ENCODE data around the gene GORASP1.
A peak's percentile ranks its signal among the peaks of the same experiment; 100 is the strongest.
"Not testable (repeated sequence)": the region's sequence is repeated elsewhere in the genome, so short reads cannot be mapped to it uniquely, and the experiment has no call there.

The GORASP1 gene

GRCh38 chr3:39075910-39076309 is 31.5 kb downstream of the GORASP1 start:
- Histone ChIP-seq H3K36me3 (ENCODE audit: control insufficient read depth in 2 of 2, insufficient read depth in 2 of 2, low read length in 2 of 2) (peaks cover 60 to 62% of the 10 kb centered on the region in 2 donors), H3K27me3 (ENCODE audit: control insufficient read depth in 2 of 2, insufficient read depth in 2 of 2, low read length in 2 of 2) (no peaks in the 10 kb centered on the region), H3K9ac (ENCODE audit: low read depth in 1 of 2, low read length in 2 of 2) (no peak overlapping the region), H3K4me3 (ENCODE audit: low read length in 2 of 2) (no peak overlapping the region), H3K27ac (ENCODE audit: low read depth in 2 of 2, low read length in 2 of 2) (no peak overlapping the region), H3K9me3 (ENCODE audit: control insufficient read depth in 2 of 2, low read length in 2 of 2) (no peaks in the 10 kb centered on the region), H3K4me1 (ENCODE audit: control insufficient read depth in 2 of 2, insufficient read depth in 2 of 2, low read length in 2 of 2) (no peaks in the 10 kb centered on the region)

- H3K27me3 ChIP-seq (ENCODE audit: control insufficient read depth in 2 of 2, insufficient read depth in 2 of 2, low read length in 2 of 2) = no peaks in the 10 kb centered on the region
- H3K4me3 ChIP-seq (ENCODE audit: low read length in 2 of 2) = no peak overlapping the region
- no peak overlapping the region for H3K9ac ChIP-seq (ENCODE audit: low read depth in 1 of 2, low read length in 2 of 2)
- H3K36me3 ChIP-seq (ENCODE audit: control insufficient read depth in 2 of 2, insufficient read depth in 2 of 2, low read length in 2 of 2) = peaks cover 41 to 53% of the 10 kb centered on the region in 2 donors
- no peaks in the 10 kb centered on the region for H3K9me3 ChIP-seq (ENCODE audit: control insufficient read depth in 2 of 2, low read length in 2 of 2)
- H3K27ac ChIP-seq (ENCODE audit: low read depth in 2 of 2, low read length in 2 of 2) = no peak overlapping the region
- H3K4me1 ChIP-seq (ENCODE audit: control insufficient read depth in 2 of 2, insufficient read depth in 2 of 2, low read length in 2 of 2) = no peaks in the 10 kb centered on the region
Observed at GRCh38 chr3:39068556-39068955, 38.9 kb downstream of the GORASP1 start.

- Histone ChIP-seq H3K36me3 (ENCODE audit: control insufficient read depth in 2 of 2, insufficient read depth in 2 of 2, low read length in 2 of 2) (peaks cover 32 to 42% of the 10 kb centered on the region in 2 donors), H3K9ac (ENCODE audit: low read depth in 1 of 2, low read length in 2 of 2) (no peak overlapping the region), H3K27ac (ENCODE audit: low read depth in 2 of 2, low read length in 2 of 2) (no peak overlapping the region)
Observed at GRCh38 chr3:39067286-39067685, 40.1 kb downstream of the GORASP1 start.

GRCh38 chr3:39065197-39065596 is 42.2 kb downstream of the GORASP1 start:
- H3K27ac ChIP-seq (ENCODE audit: low read depth in 2 of 2, low read length in 2 of 2) = no peak overlapping the region
- H3K9ac ChIP-seq (ENCODE audit: low read depth in 1 of 2, low read length in 2 of 2) = no peak overlapping the region
- no peaks in the 10 kb centered on the region for H3K4me1 ChIP-seq (ENCODE audit: control insufficient read depth in 2 of 2, insufficient read depth in 2 of 2, low read length in 2 of 2)
- no peaks in the 10 kb centered on the region for H3K9me3 ChIP-seq (ENCODE audit: control insufficient read depth in 2 of 2, low read length in 2 of 2)
- peaks cover 23 to 33% of the 10 kb centered on the region in 2 donors for H3K36me3 ChIP-seq (ENCODE audit: control insufficient read depth in 2 of 2, insufficient read depth in 2 of 2, low read length in 2 of 2)
- H3K27me3 ChIP-seq (ENCODE audit: control insufficient read depth in 2 of 2, insufficient read depth in 2 of 2, low read length in 2 of 2) = no peaks in the 10 kb centered on the region
- H3K4me3 ChIP-seq (ENCODE audit: low read length in 2 of 2) = no peak overlapping the region

More at GRCh38 chr3:39067286-39067685, 40.1 kb downstream of the GORASP1 start:
- Histone ChIP-seq H3K27me3 (ENCODE audit: control insufficient read depth in 2 of 2, insufficient read depth in 2 of 2, low read length in 2 of 2) (no peaks in the 10 kb centered on the region), H3K4me1 (ENCODE audit: control insufficient read depth in 2 of 2, insufficient read depth in 2 of 2, low read length in 2 of 2) (no peaks in the 10 kb centered on the region), H3K9me3 (ENCODE audit: control insufficient read depth in 2 of 2, low read length in 2 of 2) (no peaks in the 10 kb centered on the region), H3K4me3 (ENCODE audit: low read length in 2 of 2) (no peak overlapping the region)

GRCh38 chr3:39064646-39065045 is 42.8 kb downstream of the GORASP1 start:
- Histone ChIP-seq H3K27me3 (ENCODE audit: control insufficient read depth in 2 of 2, insufficient read depth in 2 of 2, low read length in 2 of 2) (no peaks in the 10 kb centered on the region), H3K27ac (ENCODE audit: low read depth in 2 of 2, low read length in 2 of 2) (no peak overlapping the region), H3K4me1 (ENCODE audit: control insufficient read depth in 2 of 2, insufficient read depth in 2 of 2, low read length in 2 of 2) (no peaks in the 10 kb centered on the region), H3K9ac (ENCODE audit: low read depth in 1 of 2, low read length in 2 of 2) (no peak overlapping the region), H3K36me3 (ENCODE audit: control insufficient read depth in 2 of 2, insufficient read depth in 2 of 2, low read length in 2 of 2) (peaks cover 21 to 27% of the 10 kb centered on the region in 2 donors), H3K4me3 (ENCODE audit: low read length in 2 of 2) (no peak overlapping the region), H3K9me3 (ENCODE audit: control insufficient read depth in 2 of 2, low read length in 2 of 2) (no peaks in the 10 kb centered on the region)

GRCh38 chr3:39063143-39063542 is 44.3 kb downstream of the GORASP1 start:
- H3K27me3 ChIP-seq (ENCODE audit: control insufficient read depth in 2 of 2, insufficient read depth in 2 of 2, low read length in 2 of 2) = no peaks in the 10 kb centered on the region
- no peaks in the 10 kb centered on the region for H3K4me1 ChIP-seq (ENCODE audit: control insufficient read depth in 2 of 2, insufficient read depth in 2 of 2, low read length in 2 of 2)
- no peak overlapping the region for H3K27ac ChIP-seq (ENCODE audit: low read depth in 2 of 2, low read length in 2 of 2)
- H3K9ac ChIP-seq (ENCODE audit: low read depth in 1 of 2, low read length in 2 of 2) = no peak overlapping the region
- no peaks in the 10 kb centered on the region for H3K9me3 ChIP-seq (ENCODE audit: control insufficient read depth in 2 of 2, low read length in 2 of 2)
- H3K4me3 ChIP-seq (ENCODE audit: low read length in 2 of 2) = no peak overlapping the region
- peaks cover 17 to 19% of the 10 kb centered on the region in 2 donors for H3K36me3 ChIP-seq (ENCODE audit: control insufficient read depth in 2 of 2, insufficient read depth in 2 of 2, low read length in 2 of 2)

GRCh38 chr3:39062180-39062579 is 45.2 kb downstream of the GORASP1 start:
- no peaks in the 10 kb centered on the region for H3K4me1 ChIP-seq (ENCODE audit: control insufficient read depth in 2 of 2, insufficient read depth in 2 of 2, low read length in 2 of 2)
- H3K27ac ChIP-seq (ENCODE audit: low read depth in 2 of 2, low read length in 2 of 2) = no peak overlapping the region
- no peaks in the 10 kb centered on the region for H3K27me3 ChIP-seq (ENCODE audit: control insufficient read depth in 2 of 2, insufficient read depth in 2 of 2, low read length in 2 of 2)
- H3K9me3 ChIP-seq (ENCODE audit: control insufficient read depth in 2 of 2, low read length in 2 of 2) = no peaks in the 10 kb centered on the region
- H3K36me3 ChIP-seq (ENCODE audit: control insufficient read depth in 2 of 2, insufficient read depth in 2 of 2, low read length in 2 of 2) = peaks cover 10 to 14% of the 10 kb centered on the region in 2 donors
- H3K4me3 ChIP-seq (ENCODE audit: low read length in 2 of 2) = no peak overlapping the region
- no peak overlapping the region for H3K9ac ChIP-seq (ENCODE audit: low read depth in 1 of 2, low read length in 2 of 2)

GRCh38 chr3:39061228-39061627 is 46.2 kb downstream of the GORASP1 start:
- H3K9ac ChIP-seq (ENCODE audit: low read depth in 1 of 2, low read length in 2 of 2); H3K27ac ChIP-seq (ENCODE audit: low read depth in 2 of 2, low read length in 2 of 2); H3K4me1 ChIP-seq (ENCODE audit: control insufficient read depth in 2 of 2, insufficient read depth in 2 of 2, low read length in 2 of 2); H3K9me3 ChIP-seq (ENCODE audit: control insufficient read depth in 2 of 2, low read length in 2 of 2); H3K4me3 ChIP-seq (ENCODE audit: low read length in 2 of 2); H3K27me3 ChIP-seq (ENCODE audit: control insufficient read depth in 2 of 2, insufficient read depth in 2 of 2, low read length in 2 of 2); H3K36me3 ChIP-seq (ENCODE audit: control insufficient read depth in 2 of 2, insufficient read depth in 2 of 2, low read length in 2 of 2): not testable (repeated sequence)

GRCh38 chr3:39056151-39056550 is 51.3 kb downstream of the GORASP1 start:
- H3K4me3 ChIP-seq (ENCODE audit: low read length in 2 of 2) = no peak overlapping the region
- peaks cover 5 to 6% of the 10 kb centered on the region in 2 donors for H3K4me1 ChIP-seq (ENCODE audit: control insufficient read depth in 2 of 2, insufficient read depth in 2 of 2, low read length in 2 of 2)
- H3K27ac ChIP-seq (ENCODE audit: low read depth in 2 of 2, low read length in 2 of 2) = no peak overlapping the region
- H3K9ac ChIP-seq (ENCODE audit: low read depth in 1 of 2, low read length in 2 of 2) = no peak overlapping the region
- no peaks in the 10 kb centered on the region for H3K27me3 ChIP-seq (ENCODE audit: control insufficient read depth in 2 of 2, insufficient read depth in 2 of 2, low read length in 2 of 2)
- no peaks in the 10 kb centered on the region for H3K36me3 ChIP-seq (ENCODE audit: control insufficient read depth in 2 of 2, insufficient read depth in 2 of 2, low read length in 2 of 2)
- H3K9me3 ChIP-seq (ENCODE audit: control insufficient read depth in 2 of 2, low read length in 2 of 2) = no peaks in the 10 kb centered on the region

- no peak overlapping the region for H3K9ac ChIP-seq (ENCODE audit: low read depth in 1 of 2, low read length in 2 of 2)
- H3K9me3 ChIP-seq (ENCODE audit: control insufficient read depth in 2 of 2, low read length in 2 of 2) = no peaks in the 10 kb centered on the region
- no peak overlapping the region for H3K27ac ChIP-seq (ENCODE audit: low read depth in 2 of 2, low read length in 2 of 2)
- no peaks in the 10 kb centered on the region for H3K36me3 ChIP-seq (ENCODE audit: control insufficient read depth in 2 of 2, insufficient read depth in 2 of 2, low read length in 2 of 2)
- H3K4me1 ChIP-seq (ENCODE audit: control insufficient read depth in 2 of 2, insufficient read depth in 2 of 2, low read length in 2 of 2) = peaks cover 5 to 6% of the 10 kb centered on the region in 2 donors
- H3K4me3 ChIP-seq (ENCODE audit: low read length in 2 of 2) = no peak overlapping the region
- no peaks in the 10 kb centered on the region for H3K27me3 ChIP-seq (ENCODE audit: control insufficient read depth in 2 of 2, insufficient read depth in 2 of 2, low read length in 2 of 2)
Observed at GRCh38 chr3:39053696-39054095, 53.7 kb downstream of the GORASP1 start.

- H3K27me3 ChIP-seq (ENCODE audit: control insufficient read depth in 2 of 2, insufficient read depth in 2 of 2, low read length in 2 of 2) = no peaks in the 10 kb centered on the region
- H3K36me3 ChIP-seq (ENCODE audit: control insufficient read depth in 2 of 2, insufficient read depth in 2 of 2, low read length in 2 of 2) = no peaks in the 10 kb centered on the region
- no peaks in the 10 kb centered on the region for H3K9me3 ChIP-seq (ENCODE audit: control insufficient read depth in 2 of 2, low read length in 2 of 2)
- peak overlapping the region; percentile 80 to 96 for H3K9ac ChIP-seq (ENCODE audit: low read depth in 1 of 2, low read length in 2 of 2)
- H3K4me3 ChIP-seq (ENCODE audit: low read length in 2 of 2) = peak overlapping the region; percentile 90 to 100
- no peak overlapping the region for H3K27ac ChIP-seq (ENCODE audit: low read depth in 2 of 2, low read length in 2 of 2)
- H3K4me1 ChIP-seq (ENCODE audit: control insufficient read depth in 2 of 2, insufficient read depth in 2 of 2, low read length in 2 of 2) = peaks cover 5 to 6% of the 10 kb centered on the region in 2 donors
Observed at GRCh38 chr3:39052583-39052982, 54.8 kb downstream of the GORASP1 start.
